Measurements from ENCODE around the gene TMEM221.

TMEM221 gene

GRCh38 chr19:17448131-17448967 lies at the start of gene TMEM221:
Gene TMEM221, minus strand, starts transcription at chr19:17448668. Its CDS starts 206 bp downstream, at chr19:17448462.
- peaks cover 0 to 14% (median 8%) of the 10 kb centered on the region in 4 donors for H3K4me1 ChIP-seq
- peak within 1 kb of the TSS; percentile 27 to 51 for H3K4me3 ChIP-seq
- intact Hi-C loops (cut with DNase I; ENCODE audit: low total_unique reads) = no loop called here
- TF ChIP-seq CTCF (IDR thresholded peaks at IDR 0.05) = peak in 1 of 2 experiments; percentile 36
- peaks cover 0 to 43% of the 10 kb centered on the region in 2 donors for H3K27me3 ChIP-seq
- H3K9me3 ChIP-seq = no peaks in the 10 kb centered on the region
- DNase-seq = peak in 1 of 2 donors; percentile 47
- H3K36me3 ChIP-seq = no peaks in the 10 kb centered on the region
- no peak within 1 kb of the TSS for H3K27ac ChIP-seq

- intact Hi-C loops (cut with DNase I; ENCODE audit: low total_unique reads) = no loop called here
- TF ChIP-seq CTCF (IDR thresholded peaks at IDR 0.05) = no peak
- no peak overlapping the region for H3K4me3 ChIP-seq
- peaks cover 0 to 8% (median 3%) of the 10 kb centered on the region in 4 donors for H3K4me1 ChIP-seq
- DNase-seq = no peak
- H3K36me3 ChIP-seq = peaks cover 15 to 47% (median 43%) of the 10 kb centered on the region in 3 donors
- H3K9me3 ChIP-seq = no peaks in the 10 kb centered on the region
- no peak overlapping the region for H3K27ac ChIP-seq
- H3K27me3 ChIP-seq = no peaks in the 10 kb centered on the region
These were observed 48.8 kb upstream of the TMEM221 start for GRCh38 chr19:17497149-17497798.

GRCh38 chr19:17496337-17496997 lies 48.0 kb upstream of the TMEM221 start:
- intact Hi-C loops (cut with DNase I; ENCODE audit: low total_unique reads) = no loop called here
- peaks cover 15 to 49% (median 43%) of the 10 kb centered on the region in 3 donors for H3K36me3 ChIP-seq
- peak in 1 of 2 donors; percentile 41 for DNase-seq
- H3K4me3 ChIP-seq = no peak overlapping the region
- H3K27me3 ChIP-seq = no peaks in the 10 kb centered on the region
- H3K27ac ChIP-seq = no peak overlapping the region
- H3K4me1 ChIP-seq = peaks cover 0 to 8% (median 3%) of the 10 kb centered on the region in 4 donors
- H3K9me3 ChIP-seq = no peaks in the 10 kb centered on the region
- TF ChIP-seq CTCF (IDR thresholded peaks at IDR 0.05) = peak; percentile 66 to 68

- Histone ChIP-seq H3K36me3 (peaks cover 10 to 45% (median 37%) of the 10 kb centered on the region in 3 donors), H3K4me3 (no peak overlapping the region), H3K27me3 (no peaks in the 10 kb centered on the region), H3K9me3 (no peaks in the 10 kb centered on the region), H3K27ac (no peak overlapping the region), H3K4me1 (peaks cover 0 to 8% (median 3%) of the 10 kb centered on the region in 4 donors)
- no peak for TF ChIP-seq CTCF (IDR thresholded peaks at IDR 0.05)
- intact Hi-C loops (cut with DNase I; ENCODE audit: low total_unique reads) = no loop called here
- no peak for DNase-seq
These were observed 47.3 kb upstream of the TMEM221 start for GRCh38 chr19:17495639-17496296.

GRCh38 chr19:17491287-17491686 lies 42.8 kb upstream of the TMEM221 start:
- H3K4me1 ChIP-seq = peaks cover 0 to 12% (median 3%) of the 10 kb centered on the region in 4 donors
- H3K36me3 ChIP-seq = peaks cover 4 to 50% (median 22%) of the 10 kb centered on the region in 3 donors
- DNase-seq = no peak
- intact Hi-C loops (cut with DNase I; ENCODE audit: low total_unique reads) = no loop called here
- no peak overlapping the region for H3K4me3 ChIP-seq
- no peak overlapping the region for H3K27ac ChIP-seq
- no peaks in the 10 kb centered on the region for H3K9me3 ChIP-seq
- H3K27me3 ChIP-seq = no peaks in the 10 kb centered on the region
- no peak for TF ChIP-seq CTCF (IDR thresholded peaks at IDR 0.05)

Data from tibial artery (tissue), 4 donors.